Gastrocnemius medialis (tissue), 4 donors: ENCODE data around the gene AFAP1L1. TPM values are rescaled to one million over a fixed set of nuclear protein-coding genes. Genes with fewer than 3 reads are reported as not detected.

ENCODE experiments used
- ATAC-seq, 2 donors: fragments of 150-250 bp; one replicate each; pipeline ENCODE4 v1.9.1; 2016
- DNase-seq, 2 donors: peaks; one replicate each; pipeline ENCODE4 v3.0.0-alpha.2; 2019
- H3K27ac ChIP-seq, 4 donors: fragments of 200-600 bp; sonication (generic); 1 replicate in 1 of 4; 2 replicates in 3 of 4; pipeline ENCODE4 v1.5.1; 2016 to 2018; ENCODE audit warnings: mild to moderate bottlenecking in 2 of 4, moderate library complexity in 1 of 4
- H3K27me3 ChIP-seq, 3 donors: fragments of 200-600 bp; sonication (generic) in 2 of 3; 1 replicate in 1 of 3; 2 replicates in 2 of 3; pipeline versions ENCODE4 v1.5.1 to v1.6.0; 2016 to 2019; ENCODE audit warnings: mild to moderate bottlenecking in 1 of 3, moderate library complexity in 1 of 3
- H3K36me3 ChIP-seq, 2 donors: fragments of 200-600 bp; sonication (generic) in 1 of 2; one replicate each; pipeline ENCODE4 v1.5.1; 2017 to 2018
- H3K4me1 ChIP-seq, 2 donors: fragments of 200-600 bp; sonication (generic) in 1 of 2; one replicate each; pipeline ENCODE4 v1.5.1; 2016 to 2017; ENCODE audit warnings: mild to moderate bottlenecking in 2 of 2
- H3K4me3 ChIP-seq, 4 donors: fragments of 200-600 bp; sonication (generic) in 3 of 4; 1 replicate in 1 of 4; 2 replicates in 3 of 4; pipeline ENCODE4 v1.5.1; 2016 to 2019; ENCODE audit warnings: mild to moderate bottlenecking in 2 of 4
- H3K9me3 ChIP-seq, 3 donors: fragments of 200-600 bp; sonication (generic) in 2 of 3; 1 replicate in 1 of 3; 2 replicates in 2 of 3; pipeline ENCODE4 v1.5.1; 2016 to 2019
- CTCF ChIP-seq, 5 experiments: fragments of 450-650 bp in 3 of 5; fragments of 200-600 bp in 2 of 5; sonication (generic) in 2 of 5; IDR thresholded peaks in 4 of 5; conservative IDR thresholded peaks in 1 of 5; 1 replicate in 4 of 5; 2 replicates in 1 of 5; pipeline ENCODE4 v1.5.1; 2016 to 2019; ENCODE audit warnings: antibody characterized with exemption in 5 of 5, mild to moderate bottlenecking in 3 of 5, moderate library complexity in 3 of 5
- POLR2A ChIP-seq, 2 donors: fragments of 450-650 bp; IDR thresholded peaks; one replicate each; pipeline ENCODE4 v1.6.1; 2017; ENCODE audit warnings: antibody characterized with exemption in 2 of 2, mild to moderate bottlenecking in 2 of 2, moderate library complexity in 2 of 2
- in situ Hi-C, 4 donors: fragments of 200-750 bp; cut with MboI; loops; one replicate each; pipeline versions ENCODE4 v1.15.0 to v1.8.0; 2017; ENCODE audit warnings: low sequenced_read_pairs in 4 of 4
- intact Hi-C: fragments of 100-400 bp; cut with DNase I; formaldehyde crosslinking; loops from one replicate; pipeline ENCODE4 v1.15.1; 2023; ENCODE audit warnings: low total_unique reads
- total RNA-seq, 4 donors: library from RNA; depleted of rRNA; stranded (reverse); fragments of >200 nt; gene quantifications; one replicate each; pipeline versions ENCODE4 v1.1.0 to v1.2.3, GENCODE V29; 2016

AFAP1L1 gene
- total RNA-seq, 4 donors from 2014 or later: 28.6 to 39.9 (median 32.9) TPM

GRCh38 chr5:149386166-149386565 lies 114.5 kb downstream of the AFAP1L1 start:
- H3K36me3 ChIP-seq: no peaks in the 10 kb centered on the region

GRCh38 chr5:149387081-149387631 lies 115.5 kb downstream of the AFAP1L1 start:
- H3K4me1 ChIP-seq: peaks cover 28 to 38% of the 10 kb centered on the region in 2 donors
- H3K9me3 ChIP-seq: no peaks in the 10 kb centered on the region
- ATAC-seq (no peak), DNase-seq (no peak)
- in situ Hi-C loops (loop anchor here in 2 of 4 donors (5.0 kb wide), 2 partner anchors 40 to 175 kb away; no protein-coding TSS in a partner anchor), intact Hi-C loops (no loop called here)
- H3K36me3 ChIP-seq: no peaks in the 10 kb centered on the region
- H3K27me3 ChIP-seq: no peaks in the 10 kb centered on the region
- H3K27ac ChIP-seq: peak overlapping the region; percentile 42 to 76 (median 70)
- H3K4me3 ChIP-seq: no peak overlapping the region
- TF ChIP-seq POLR2A (IDR thresholded peaks at IDR 0.05): no peak
- TF ChIP-seq CTCF (IDR thresholded peaks at IDR 0.05 in 4 of 5, conservative IDR thresholded peaks at IDR 0.05 in 1 of 5): no peak

More at GRCh38 chr5:149386166-149386565, 114.5 kb downstream of the AFAP1L1 start:
- DNase-seq (no peak), ATAC-seq (no peak)
- no peak for TF ChIP-seq CTCF (IDR thresholded peaks at IDR 0.05 in 4 of 5, conservative IDR thresholded peaks at IDR 0.05 in 1 of 5)
- no peak for TF ChIP-seq POLR2A (IDR thresholded peaks at IDR 0.05)
- no peaks in the 10 kb centered on the region for H3K27me3 ChIP-seq
- peaks cover 30 to 41% of the 10 kb centered on the region in 2 donors for H3K4me1 ChIP-seq
- no peak overlapping the region for H3K4me3 ChIP-seq
- intact Hi-C loops: no loop called here
- H3K9me3 ChIP-seq: no peaks in the 10 kb centered on the region
- H3K27ac ChIP-seq: peak overlapping the region; percentile 47 to 76 (median 70)
- in situ Hi-C loops: loop anchor here in 2 of 4 donors (5.0 kb wide), 2 partner anchors 41 to 176 kb away; no protein-coding TSS in a partner anchor

GRCh38 chr5:149387982-149388381 lies 116.3 kb downstream of the AFAP1L1 start:
- ATAC-seq: no peak
- in situ Hi-C loops: loop anchor here in 2 of 4 donors (5.0 kb wide), 2 partner anchors 39 to 174 kb away; no protein-coding TSS in a partner anchor
- H3K4me1 ChIP-seq: peaks cover 20 to 30% of the 10 kb centered on the region in 2 donors

GRCh38 chr5:149388498-149389190 lies 117.0 kb downstream of the AFAP1L1 start:
- DNase-seq: no peak
- Histone ChIP-seq H3K27ac (peak overlapping the region in 3 of 4 donors; percentile 64 to 76 (median 75)), H3K4me1 (peaks cover 14 to 23% of the 10 kb centered on the region in 2 donors), H3K36me3 (no peaks in the 10 kb centered on the region), H3K9me3 (no peaks in the 10 kb centered on the region), H3K27me3 (no peaks in the 10 kb centered on the region), H3K4me3 (no peak overlapping the region)
- intact Hi-C loops (no loop called here), in situ Hi-C loops (loop anchor here in 2 of 4 donors (5.0 kb wide), 2 partner anchors 39 to 174 kb away; no protein-coding TSS in a partner anchor)
- no peak for TF ChIP-seq CTCF (IDR thresholded peaks at IDR 0.05 in 4 of 5, conservative IDR thresholded peaks at IDR 0.05 in 1 of 5)
- no peak for TF ChIP-seq POLR2A (IDR thresholded peaks at IDR 0.05)
- no peak for ATAC-seq

More at GRCh38 chr5:149387982-149388381, 116.3 kb downstream of the AFAP1L1 start:
- peak overlapping the region; percentile 42 to 76 (median 70) for H3K27ac ChIP-seq
- intact Hi-C loops: no loop called here
- DNase-seq: no peak
- no peaks in the 10 kb centered on the region for H3K27me3 ChIP-seq
- no peak overlapping the region for H3K4me3 ChIP-seq
- no peaks in the 10 kb centered on the region for H3K9me3 ChIP-seq
- TF ChIP-seq CTCF (IDR thresholded peaks at IDR 0.05 in 4 of 5, conservative IDR thresholded peaks at IDR 0.05 in 1 of 5) (no peak), POLR2A (IDR thresholded peaks at IDR 0.05) (no peak)
- H3K36me3 ChIP-seq: no peaks in the 10 kb centered on the region
